Left lung (tissue), 10 donors: Measurements from ENCODE around the gene GNG2. TPM values are rescaled to one million over a fixed set of nuclear protein-coding genes. Genes with fewer than 3 reads are reported as not detected.

ENCODE experiments used
- ATAC-seq: fragments of 200-7000 bp; cut with Tn5 transposase; one replicate; pipeline ENCODE4 v1.9.1; 2020; ENCODE audit warnings: moderate library complexity
- DNase-seq, 4 donors: peaks; one replicate each; pipeline ENCODE4 v3.0.0-alpha.2; 2013 to 2020
- H3K27ac ChIP-seq, 2 donors: fragments of 200-600 bp; sonication (generic) in 1 of 2; one replicate each; pipeline versions ENCODE4 v1.5.0 to v1.8.0; 2020 to 2021
- H3K27me3 ChIP-seq, 2 donors: fragments of 200-600 bp; sonication (generic) in 1 of 2; one replicate each; pipeline versions ENCODE4 v1.5.0 to v1.8.0; 2020 to 2021
- H3K36me3 ChIP-seq, 2 donors: fragments of 200-600 bp; sonication (generic) in 1 of 2; one replicate each; pipeline versions ENCODE4 v1.5.0 to v1.8.0; 2020 to 2021
- H3K4me1 ChIP-seq, 2 donors: fragments of 200-600 bp; one replicate each; pipeline ENCODE4 v1.8.0; 2021
- H3K4me3 ChIP-seq, 2 donors: fragments of 200-600 bp; sonication (generic) in 1 of 2; one replicate each; pipeline versions ENCODE4 v1.5.0 to v1.8.0; 2020 to 2021; ENCODE audit warnings: mild to moderate bottlenecking in 1 of 2
- H3K9me3 ChIP-seq, 2 donors: fragments of 200-600 bp; sonication (generic) in 1 of 2; one replicate each; pipeline versions ENCODE4 v1.5.0 to v1.8.0; 2020 to 2021
- CTCF ChIP-seq, 2 donors: fragments of 200-600 bp; sonication (generic) in 1 of 2; IDR thresholded peaks; one replicate each; pipeline versions ENCODE4 v1.5.0 to v1.8.0; 2021; ENCODE audit warnings: antibody characterized with exemption in 2 of 2
- intact Hi-C, 2 donors: fragments of 100-400 bp; cut with DNase I; formaldehyde crosslinking; loops; one replicate each; pipeline versions ENCODE4 v1.11.2 to v1.14.2; 2022
- polyA plus RNA-seq, 6 donors: library from polyadenylated mRNA; unstranded; fragments of 120-200 nt; gene quantifications; one replicate each; pipeline ENCODE4 v1.2.1, GENCODE V29; 2013; ENCODE audit not compliant: insufficient read length in 6 of 6
- total RNA-seq, 2 donors: library from RNA; stranded (reverse); fragmentation: NEBNext Ultra II Directional; extraction: Animal tissue kit (Norgen Biotek cat#: 25700); gene quantifications; one replicate each; pipeline ENCODE4 v1.2.1, GENCODE V29; 2021
- donor health status: DM: no; HTN: yes; CAD: no.
- donor health status: DM: no; HTN: no; CAD: no.

Gene GNG2
- total and polyA plus RNA-seq, 8 donors, result 24.3 to 101 (median 84.7) TPM

DNA sequence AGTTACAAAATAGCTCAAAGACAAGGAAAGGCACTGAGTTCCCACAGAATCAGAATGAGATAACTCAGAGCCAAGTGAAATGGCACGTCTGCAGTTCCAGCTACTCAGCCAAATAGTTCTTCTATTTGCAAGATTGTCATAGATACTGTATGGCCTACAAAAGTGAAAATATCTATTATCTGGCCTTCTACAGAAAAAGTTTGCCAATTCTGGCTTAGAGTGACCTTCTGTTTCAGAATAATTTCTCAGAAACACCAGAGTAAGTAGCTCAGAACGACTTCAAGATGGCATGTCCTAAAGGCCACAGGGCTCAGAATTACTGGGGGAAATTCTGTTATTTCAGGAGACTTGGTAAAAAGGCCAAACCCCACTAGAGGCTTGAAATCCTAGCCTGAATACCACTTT lies 118.3 kb downstream of the GNG2 start:
- Histone ChIP-seq H3K27ac (peak overlapping the region in 1 of 2 donors; percentile 18), H3K27me3 (no peaks in the 10 kb centered on the region), H3K4me3 (no peak overlapping the region), H3K4me1 (peaks cover 0 to 8% of the 10 kb centered on the region in 2 donors), H3K9me3 (peaks cover 0 to 1% of the 10 kb centered on the region in 2 donors), H3K36me3 (no peaks in the 10 kb centered on the region)
- intact Hi-C loops, result no loop called here
- no peak for ATAC-seq
- DNase-seq, result peak in 2 of 4 donors; percentile 23 to 31
- no peak for TF ChIP-seq CTCF (IDR thresholded peaks at IDR 0.05)

DNA sequence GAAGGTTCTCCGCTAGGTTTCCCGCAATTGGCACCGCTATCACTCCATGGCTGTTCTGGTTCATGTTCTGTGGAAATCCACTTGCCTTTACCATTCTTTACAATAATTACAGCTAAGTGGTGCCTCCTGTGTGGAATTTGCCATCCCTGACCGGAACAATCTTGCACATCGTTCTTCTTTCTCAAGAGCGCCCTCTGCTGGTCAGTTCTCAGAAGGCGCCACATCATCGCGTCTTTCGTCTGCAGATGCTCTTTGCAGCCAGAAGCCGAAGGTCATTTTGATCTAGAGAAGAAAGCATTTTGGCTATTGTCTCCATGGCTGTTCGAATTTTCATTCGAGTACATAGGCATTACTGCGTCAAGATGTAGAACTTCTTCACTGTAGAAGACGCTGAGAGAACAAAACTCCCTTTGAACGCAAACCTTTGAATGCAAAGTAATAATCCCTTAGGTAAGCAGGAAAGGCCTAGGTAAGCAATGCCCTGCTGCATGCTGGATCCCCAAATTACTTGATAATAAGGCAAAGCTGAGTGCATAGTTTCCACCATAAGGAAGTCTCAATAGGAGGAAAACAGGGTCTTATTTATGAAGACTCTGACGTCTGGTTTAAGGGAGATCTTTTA lies 118.8 kb downstream of the GNG2 start:
- intact Hi-C loops, result no loop called here
- H3K27ac ChIP-seq, result peak overlapping the region in 1 of 2 donors; percentile 18

GRCh38 chr14:51981218-51981854 lies 120.9 kb downstream of the GNG2 start:
- H3K4me3 ChIP-seq, result no peak overlapping the region
- no peak for TF ChIP-seq CTCF (IDR thresholded peaks at IDR 0.05)
- H3K9me3 ChIP-seq, result peaks cover 0 to 5% of the 10 kb centered on the region in 2 donors
- intact Hi-C loops, result loop anchor here in 1 of 2 donors (10.0 kb wide), 2 partner anchors 197 to 717 kb away; no protein-coding TSS in a partner anchor
- ATAC-seq (no peak), DNase-seq (no peak)
- peaks cover 0 to 8% of the 10 kb centered on the region in 2 donors for H3K4me1 ChIP-seq
- no peak overlapping the region for H3K27ac ChIP-seq
- no peaks in the 10 kb centered on the region for H3K27me3 ChIP-seq
- H3K36me3 ChIP-seq, result no peaks in the 10 kb centered on the region

More for the DNA sequence above, 118.8 kb downstream of the GNG2 start:
- Histone ChIP-seq H3K36me3 (no peaks in the 10 kb centered on the region), H3K27me3 (no peaks in the 10 kb centered on the region), H3K9me3 (peaks cover 0 to 5% of the 10 kb centered on the region in 2 donors), H3K4me1 (peaks cover 0 to 8% of the 10 kb centered on the region in 2 donors), H3K4me3 (no peak overlapping the region)
- peak; percentile 93 for ATAC-seq
- peak; percentile 73 to 87 (median 82) for DNase-seq
- TF ChIP-seq CTCF (IDR thresholded peaks at IDR 0.05), result peak; percentile 96 to 97

DNA sequence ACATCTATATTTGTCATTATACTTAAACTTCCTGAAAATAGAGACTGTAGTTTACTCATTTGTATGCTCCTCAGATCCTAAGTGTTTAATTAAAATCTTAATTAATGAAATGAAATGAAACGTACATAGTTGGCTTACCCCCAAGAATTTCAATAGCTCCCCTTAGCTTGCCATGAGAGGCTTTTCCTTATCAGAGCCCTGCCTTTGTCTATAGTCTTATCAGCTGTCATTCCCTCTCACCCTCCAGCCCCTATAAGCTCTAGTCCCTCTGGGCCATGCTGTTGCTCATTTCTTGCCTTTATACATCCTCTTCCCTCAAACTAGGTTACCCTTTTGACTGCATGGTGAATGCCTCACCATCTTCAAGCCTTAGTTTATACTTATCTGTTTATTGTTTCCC lies 127.8 kb downstream of the GNG2 start:
- Histone ChIP-seq H3K27ac (no peak overlapping the region), H3K27me3 (no peaks in the 10 kb centered on the region), H3K9me3 (peaks cover 0 to 5% of the 10 kb centered on the region in 2 donors), H3K36me3 (peaks cover 0 to 19% of the 10 kb centered on the region in 2 donors), H3K4me1 (peaks cover 6 to 35% of the 10 kb centered on the region in 2 donors), H3K4me3 (no peak overlapping the region)
- intact Hi-C loops, result loop anchor here in 1 of 2 donors (10.0 kb wide), 2 partner anchors 203 to 723 kb away; no protein-coding TSS in a partner anchor
- TF ChIP-seq CTCF (IDR thresholded peaks at IDR 0.05), result no peak
- ATAC-seq (no peak), DNase-seq (no peak)
